Measurements from ENCODE around the gene FUT7. TPM values are rescaled to one million over a fixed set of nuclear protein-coding genes. Genes with fewer than 3 reads are reported as not detected.

FUT7 gene
- total and polyA plus RNA-seq, 2 of the 13 experiments (the other 11 are each of a cell fraction or from before 2014, with no cell fraction given): 0.05 TPM; not detected in 1

- no peak for TF ChIP-seq MED8 (CRISPR knock-in tag; IDR thresholded peaks at IDR 0.05; ENCODE audit: insufficient replicate concordance)
- TF ChIP-seq HHEX (CRISPR knock-in tag; IDR thresholded peaks at IDR 0.05): no peak
- TF ChIP-seq ZNF616 (CRISPR knock-in tag; IDR thresholded peaks at IDR 0.05; ENCODE audit: low read depth): no peak
- TF ChIP-seq, protein P1, sequence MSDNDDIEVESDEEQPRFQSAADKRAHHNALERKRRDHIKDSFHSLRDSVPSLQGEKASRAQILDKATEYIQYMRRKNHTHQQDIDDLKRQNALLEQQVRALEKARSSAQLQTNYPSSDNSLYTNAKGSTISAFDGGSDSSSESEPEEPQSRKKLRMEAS (IDR thresholded peaks at IDR 0.05): peak; percentile 85
- TF ChIP-seq REL (CRISPR knock-in tag; conservative IDR thresholded peaks at IDR 0.05): no peak
- no peak for TF ChIP-seq BHLHE40 (IDR thresholded peaks at IDR 0.05; ENCODE audit: low read length)
- TF ChIP-seq TFDP1 (CRISPR knock-in tag; IDR thresholded peaks at IDR 0.05; ENCODE audit: borderline replicate concordance): peak; percentile 44; the same call in 1 of the 2 replicates
- TF ChIP-seq ZNF317 (CRISPR knock-in tag; IDR thresholded peaks at IDR 0.05): no peak
- TF ChIP-seq SRF (IDR thresholded peaks at IDR 0.05; ENCODE audit: low read depth, low read length): no peak
- TF ChIP-seq ZXDC (CRISPR knock-in tag; IDR thresholded peaks at IDR 0.05): no peak
- no peak for TF ChIP-seq CREBL2 (CRISPR knock-in tag; IDR thresholded peaks at IDR 0.05; ENCODE audit: borderline replicate concordance)
- no peak for TF ChIP-seq SNAI1 (CRISPR knock-in tag; IDR thresholded peaks at IDR 0.05; ENCODE audit: borderline replicate concordance)
- no peak for TF ChIP-seq TIGD3 (CRISPR knock-in tag; IDR thresholded peaks at IDR 0.05; ENCODE audit: borderline replicate concordance)
- no peak for TF ChIP-seq ZNF737 (CRISPR knock-in tag; IDR thresholded peaks at IDR 0.05; ENCODE audit: borderline replicate concordance)
- TF ChIP-seq ZNF546 (CRISPR knock-in tag; conservative IDR thresholded peaks at IDR 0.05): 0 out of 2 replicates have a peak, but pooled peaks have one; percentile 49
- TF ChIP-seq GPN1 (CRISPR knock-in tag; IDR thresholded peaks at IDR 0.05; ENCODE audit: borderline replicate concordance): no peak
- TF ChIP-seq SUZ12 (IDR thresholded peaks at IDR 0.05; ENCODE audit: low read depth, low read length): no peak
- TF ChIP-seq SIN3A (IDR thresholded peaks at IDR 0.05; ENCODE audit: borderline replicate concordance, low read depth, low read length): no peak
- 0 out of 2 replicates have a peak, but pooled peaks have one; percentile 23 for TF ChIP-seq SALL1 (CRISPR knock-in tag; IDR thresholded peaks at IDR 0.05)
- TF ChIP-seq ZNF589 (CRISPR knock-in tag; conservative IDR thresholded peaks at IDR 0.05): peak; percentile 62; the same call in 1 of the 2 replicates
- TF ChIP-seq ZNF761 (CRISPR knock-in tag; conservative IDR thresholded peaks at IDR 0.05): no peak
- TF ChIP-seq TBL1XR1 (IDR thresholded peaks at IDR 0.05; ENCODE audit: borderline replicate concordance, low read length, partially characterized antibody): no peak
- no peak for TF ChIP-seq ZNF556 (CRISPR knock-in tag; IDR thresholded peaks at IDR 0.05; ENCODE audit: borderline replicate concordance)
- no peak for TF ChIP-seq SP1 (IDR thresholded peaks at IDR 0.05)
- no peak for TF ChIP-seq SP1 (CRISPR knock-in tag; IDR thresholded peaks at IDR 0.05)
These were observed 21.4 kb upstream of the FUT7 start (continued) for GRCh38 chr9:137052998-137053943.
